GM10266 (cell line): ENCODE results near the gene EXD3.

ENCODE experiments used
- DNase-seq: peaks from one replicate; pipeline ENCODE4 v3.0.0; 2012; ENCODE audit errors: extremely low spot score
- TF ChIP-seq, protein P1 (sequence below): IDR thresholded peaks from 2 replicates; pipeline ENCODE4 v1.5.1; 2012; ENCODE audit warnings: mild to moderate bottlenecking, low read depth; ENCODE audit not compliant: control insufficient read depth, insufficient read depth; ENCODE audit errors: missing control alignments

The EXD3 gene

DNA sequence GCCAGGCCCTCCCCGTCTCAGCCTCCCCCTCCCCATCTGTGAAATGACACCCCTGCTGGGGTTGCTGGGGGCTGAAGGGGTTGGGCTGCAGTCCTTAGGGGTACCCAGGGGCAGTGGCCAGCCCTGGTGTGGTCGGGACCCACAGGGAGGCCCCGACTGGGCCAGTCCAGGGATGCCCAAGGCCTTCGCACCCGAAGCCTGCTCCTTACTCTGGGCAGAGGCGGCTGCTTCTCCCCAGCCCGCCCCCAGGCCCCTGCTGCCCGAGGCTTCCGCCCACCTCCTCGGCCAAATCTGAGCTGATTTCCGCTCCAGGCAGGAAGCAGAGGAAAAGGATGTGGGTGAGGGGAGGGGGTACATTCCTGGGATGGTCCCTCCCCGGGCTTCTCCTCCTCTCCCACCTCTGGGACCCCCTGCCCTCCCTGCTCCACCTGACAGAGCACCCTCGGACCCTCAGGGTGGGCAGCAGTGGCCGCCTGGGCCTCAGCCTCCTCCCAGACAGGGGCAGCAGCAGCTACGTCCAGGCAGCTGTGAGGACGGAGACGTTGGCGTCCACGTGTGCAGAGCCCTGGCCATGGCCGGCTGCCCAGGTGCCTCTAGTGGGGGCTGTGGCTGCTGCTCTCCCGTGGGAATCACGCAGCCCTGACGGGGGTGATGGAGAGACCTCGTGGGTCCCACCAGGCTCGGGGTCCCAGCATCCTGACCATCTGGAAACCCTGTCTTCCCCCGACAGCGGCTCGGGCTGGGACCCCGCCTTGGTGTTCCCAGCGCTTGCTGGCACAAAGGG lies 116.7 kb downstream of the EXD3 start:
- no peak for DNase-seq
- TF ChIP-seq, protein P1, sequence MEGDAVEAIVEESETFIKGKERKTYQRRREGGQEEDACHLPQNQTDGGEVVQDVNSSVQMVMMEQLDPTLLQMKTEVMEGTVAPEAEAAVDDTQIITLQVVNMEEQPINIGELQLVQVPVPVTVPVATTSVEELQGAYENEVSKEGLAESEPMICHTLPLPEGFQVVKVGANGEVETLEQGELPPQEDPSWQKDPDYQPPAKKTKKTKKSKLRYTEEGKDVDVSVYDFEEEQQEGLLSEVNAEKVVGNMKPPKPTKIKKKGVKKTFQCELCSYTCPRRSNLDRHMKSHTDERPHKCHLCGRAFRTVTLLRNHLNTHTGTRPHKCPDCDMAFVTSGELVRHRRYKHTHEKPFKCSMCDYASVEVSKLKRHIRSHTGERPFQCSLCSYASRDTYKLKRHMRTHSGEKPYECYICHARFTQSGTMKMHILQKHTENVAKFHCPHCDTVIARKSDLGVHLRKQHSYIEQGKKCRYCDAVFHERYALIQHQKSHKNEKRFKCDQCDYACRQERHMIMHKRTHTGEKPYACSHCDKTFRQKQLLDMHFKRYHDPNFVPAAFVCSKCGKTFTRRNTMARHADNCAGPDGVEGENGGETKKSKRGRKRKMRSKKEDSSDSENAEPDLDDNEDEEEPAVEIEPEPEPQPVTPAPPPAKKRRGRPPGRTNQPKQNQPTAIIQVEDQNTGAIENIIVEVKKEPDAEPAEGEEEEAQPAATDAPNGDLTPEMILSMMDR: no peak

GRCh38 chr9:137305798-137306065 lies 117.2 kb downstream of the EXD3 start:
- no peak for DNase-seq
- TF ChIP-seq, protein P1: no peak

- DNase-seq: no peak
- TF ChIP-seq, protein P1: peak; percentile 15
Measured at GRCh38 chr9:137305060-137305797, 117.7 kb downstream of the EXD3 start.

DNA sequence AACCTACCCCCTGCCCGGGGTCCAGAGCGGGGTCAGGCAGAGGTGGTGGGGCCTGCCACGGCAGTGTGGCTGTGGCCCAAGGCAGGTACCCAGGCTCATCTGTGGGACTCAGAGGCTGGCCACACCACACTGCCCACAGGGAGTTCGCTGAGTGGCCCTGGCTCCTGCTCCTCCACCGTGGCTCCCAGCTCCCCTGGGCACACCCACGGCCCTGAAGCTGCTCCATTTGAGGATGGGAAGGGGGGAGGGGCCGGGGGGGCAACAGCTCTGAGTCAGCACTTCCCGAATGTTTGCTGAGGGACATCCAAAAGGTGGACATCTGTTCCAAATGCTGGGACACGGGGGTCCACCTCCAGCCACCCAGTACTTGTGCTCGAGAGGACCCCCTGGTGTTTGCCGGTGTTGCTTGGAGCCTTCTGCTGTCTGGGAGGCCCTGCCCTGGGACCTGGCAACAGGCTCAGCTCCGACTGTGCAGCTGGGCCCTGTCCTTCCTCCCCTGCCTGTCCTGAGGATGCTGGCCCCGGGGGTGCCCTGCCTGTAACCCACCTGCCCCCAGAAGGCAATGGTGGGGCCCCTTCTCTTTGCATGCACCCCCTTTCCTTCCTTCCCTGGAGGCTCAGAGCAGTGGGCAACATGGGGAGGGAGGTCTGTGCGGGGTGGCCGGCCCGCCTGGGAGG lies 118.4 kb downstream of the EXD3 start:
- no peak for DNase-seq
- TF ChIP-seq, protein P1: no peak

DNA sequence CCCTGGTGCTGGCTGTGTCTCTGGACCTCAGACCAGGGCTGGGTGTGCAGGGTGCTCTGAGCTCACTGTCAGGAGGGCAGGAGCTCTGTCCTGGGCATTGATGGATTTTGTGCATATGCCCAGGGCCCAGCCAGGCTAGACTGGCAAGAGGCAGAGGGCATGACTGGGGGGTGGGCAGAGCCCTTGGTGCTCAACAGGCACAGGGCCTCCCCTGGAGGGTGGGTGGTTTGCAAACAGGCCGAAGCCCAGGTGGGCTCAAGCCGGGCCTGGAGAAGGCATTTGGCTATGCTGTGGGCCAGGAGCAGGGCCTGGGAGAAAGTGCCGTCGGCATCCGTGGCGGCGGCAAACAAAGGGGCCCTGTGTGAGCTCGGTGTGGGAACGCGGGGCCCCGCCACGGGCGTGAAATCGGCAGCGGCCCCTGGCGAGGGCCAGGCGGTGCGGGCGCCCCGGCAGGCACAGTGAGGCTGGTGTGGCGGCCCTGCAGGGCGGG lies 119.0 kb downstream of the EXD3 start:
- TF ChIP-seq, protein P1: no peak
- no peak for DNase-seq

GRCh38 chr9:137303151-137303892 lies 119.6 kb downstream of the EXD3 start:
- no peak for DNase-seq
- TF ChIP-seq, protein P1: no peak
